A549 (cell line): ENCODE measurements around the gene CFB. TPM values are rescaled to one million over a fixed set of nuclear protein-coding genes. Genes with fewer than 3 reads are reported as not detected.

Experiments used
- ATAC-seq, 2 experiments: fragments of 200-7000 bp in 1 of 2; fragments of >200 bp in 1 of 2; cut with Nextera tagmentation in 1 of 2; cut with Tn5 transposase in 1 of 2; 3 replicates each; pipeline versions ENCODE4 v1.8.0 to v1.9.1; 2018 to 2020; ENCODE audit warnings: mild to moderate bottlenecking in 1 of 2, moderate library complexity in 1 of 2
- CTCF ChIA-PET: fragments of 300-600 bp; sonication (Branson Sonifier 250); formaldehyde crosslinking; extraction: SDS; loops from one replicate; lab custom pipeline; 2021; ENCODE audit warnings: antibody characterized with exemption, inconsistent platforms; lab: Yijun Ruan, JAX
- POLR2A ChIA-PET: fragments of 350-600 bp; formaldehyde crosslinking; extraction: SDS; loops from one replicate; lab custom pipeline; 2021; ENCODE audit warnings: antibody characterized with exemption, inconsistent platforms; lab: Yijun Ruan, JAX
- DNase-seq, 2 experiments: peaks; one replicate each; pipeline versions ENCODE4 v3.0.0 to v3.0.0-alpha.2; 2011 to 2016; ENCODE audit warnings: low read depth in 1 of 2, low spot score in 1 of 2
- FAIRE-seq: peaks from 2 replicates; lab custom pipeline; 2011; peaks lifted over from hg19 to GRCh38; lab: Jason Lieb, UNC
- H3K27ac ChIP-seq, 2 experiments: fragments of >200 bp; sonication (Bioruptor Twin); formaldehyde crosslinking; 3 replicates each; pipeline ENCODE4 v1.5.1; 2016 to 2017
- H3K4me1 ChIP-seq: fragments of >200 bp; sonication (Bioruptor Twin); formaldehyde crosslinking; 3 replicates; pipeline ENCODE4 v1.6.1; 2016
- H3K4me2 ChIP-seq: fragments of >200 bp; sonication (Bioruptor Twin); formaldehyde crosslinking; 3 replicates; pipeline ENCODE4 v1.6.1; 2016
- H3K4me3 ChIP-seq: fragments of >200 bp; sonication (Bioruptor Twin); formaldehyde crosslinking; 3 replicates; pipeline ENCODE4 v1.5.1; 2016
- H3K9me3 ChIP-seq: fragments of >200 bp; sonication (Bioruptor Twin); formaldehyde crosslinking; 3 replicates; pipeline ENCODE4 v1.6.1; 2016
- FOSL2 ChIP-seq, 2 experiments: fragments of 450-650 bp in 1 of 2; fragments of >200 bp in 1 of 2; sonication (Bioruptor Twin) in 1 of 2; formaldehyde crosslinking; IDR thresholded peaks; 2 replicates each; pipeline versions ENCODE4 v1.5.0 to v1.6.1; 2016 to 2020; ENCODE audit warnings: mild to moderate bottlenecking in 1 of 2, moderate library complexity in 1 of 2
- GATA3 ChIP-seq: IDR thresholded peaks from 2 replicates; pipeline ENCODE4 v1.6.1; 2012; ENCODE audit warnings: borderline replicate concordance
- HDAC2 ChIP-seq: fragments of 200-600 bp; sonication (generic); IDR thresholded peaks from 2 replicates; pipeline ENCODE4 v1.6.1; 2016
- JUN ChIP-seq, 2 experiments: fragments of >200 bp; sonication (Bioruptor Twin); formaldehyde crosslinking; IDR thresholded peaks; 2 replicates in 1 of 2; 3 replicates in 1 of 2; pipeline ENCODE4 v1.6.1; 2016 to 2017
- JUNB ChIP-seq: fragments of >200 bp; sonication (Bioruptor Twin); formaldehyde crosslinking; IDR thresholded peaks from 2 replicates; pipeline ENCODE4 v1.6.1; 2016
- KDM5A ChIP-seq: fragments of 200-600 bp; sonication (generic); IDR thresholded peaks from 2 replicates; pipeline ENCODE4 v1.6.1; 2016; ENCODE audit warnings: antibody characterized with exemption, mild to moderate bottlenecking
- PHF8 ChIP-seq: fragments of 200-600 bp; sonication (generic); IDR thresholded peaks from 2 replicates; pipeline ENCODE4 v1.6.1; 2016; ENCODE audit warnings: low read depth, mild to moderate bottlenecking, antibody characterized with exemption, moderate library complexity, borderline replicate concordance
- POLR2A ChIP-seq: IDR thresholded peaks from 2 replicates; pipeline ENCODE4 v1.6.1; 2012; ENCODE audit warnings: mild to moderate bottlenecking, low read length
- RFX5 ChIP-seq: fragments of 450-650 bp; IDR thresholded peaks from 2 replicates; pipeline ENCODE4 v1.7.1; 2014; ENCODE audit warnings: antibody characterized with exemption, mild to moderate bottlenecking, moderate library complexity
- TFCP2L1 ChIP-seq: fragments of 250-450 bp; sonication (Bioruptor Pico); IDR thresholded peaks from 2 replicates; pipeline ENCODE4 v1.5.0; 2021; ENCODE audit warnings: mild to moderate bottlenecking
- WGBS: methylation state at CpG from one replicate; pipeline ENCODE4 v1.1.6; 2017; ENCODE audit errors: missing lambda C conversion rate; 5-methylcytosine and 5-hydroxymethylcytosine counted together
- polyA plus RNA-seq, 4 experiments: library from polyadenylated mRNA; depleted of rRNA in 3 of 4; stranded (reverse); fragments of >200 nt; fragmentation: RNase III in 1 of 4; extraction: RNeasy Plus Mini Kit Qiagen cat#74134 plus additional on column Dnase treatment in 1 of 4; gene quantifications; 2 replicates in 3 of 4; 3 replicates in 1 of 4; pipeline ENCODE4 v1.2.3, GENCODE V29; 2011 to 2017
- TF ChIP-seq, protein P1 (sequence below): fragments of 450-650 bp; IDR thresholded peaks from 2 replicates; pipeline ENCODE4 v1.6.1; 2014; ENCODE audit warnings: antibody characterized with exemption
- TF ChIP-seq, protein P2 (sequence below): IDR thresholded peaks from 2 replicates; pipeline ENCODE4 v1.6.1; 2012
- TF ChIP-seq, protein P3 (sequence below): IDR thresholded peaks from 2 replicates; pipeline ENCODE4 v1.6.1; 2012
- TF ChIP-seq, protein P4 (sequence below): fragments of 150-350 bp; IDR thresholded peaks from 2 replicates; pipeline ENCODE4 v1.6.1; 2014; ENCODE audit warnings: low read depth, mild to moderate bottlenecking, low read length
- TF ChIP-seq, protein P5 (sequence below): fragments of >200 bp; sonication (Bioruptor Twin); formaldehyde crosslinking; IDR thresholded peaks from 3 replicates; pipeline ENCODE4 v1.5.1; 2016
- TF ChIP-seq, protein P6 (sequence below): IDR thresholded peaks from 2 replicates; pipeline ENCODE4 v1.6.1; 2012; ENCODE audit warnings: low read depth, borderline replicate concordance
- TF ChIP-seq, protein P7 (sequence below): fragments of >200 bp; sonication (Bioruptor Twin); formaldehyde crosslinking; IDR thresholded peaks from 3 replicates; pipeline ENCODE4 v1.6.1; 2016

The CFB gene
- polyA plus RNA-seq, 2 of the 4 experiments (the other 2 are of a cell fraction) = 4.4 to 5.6 TPM

DNA sequence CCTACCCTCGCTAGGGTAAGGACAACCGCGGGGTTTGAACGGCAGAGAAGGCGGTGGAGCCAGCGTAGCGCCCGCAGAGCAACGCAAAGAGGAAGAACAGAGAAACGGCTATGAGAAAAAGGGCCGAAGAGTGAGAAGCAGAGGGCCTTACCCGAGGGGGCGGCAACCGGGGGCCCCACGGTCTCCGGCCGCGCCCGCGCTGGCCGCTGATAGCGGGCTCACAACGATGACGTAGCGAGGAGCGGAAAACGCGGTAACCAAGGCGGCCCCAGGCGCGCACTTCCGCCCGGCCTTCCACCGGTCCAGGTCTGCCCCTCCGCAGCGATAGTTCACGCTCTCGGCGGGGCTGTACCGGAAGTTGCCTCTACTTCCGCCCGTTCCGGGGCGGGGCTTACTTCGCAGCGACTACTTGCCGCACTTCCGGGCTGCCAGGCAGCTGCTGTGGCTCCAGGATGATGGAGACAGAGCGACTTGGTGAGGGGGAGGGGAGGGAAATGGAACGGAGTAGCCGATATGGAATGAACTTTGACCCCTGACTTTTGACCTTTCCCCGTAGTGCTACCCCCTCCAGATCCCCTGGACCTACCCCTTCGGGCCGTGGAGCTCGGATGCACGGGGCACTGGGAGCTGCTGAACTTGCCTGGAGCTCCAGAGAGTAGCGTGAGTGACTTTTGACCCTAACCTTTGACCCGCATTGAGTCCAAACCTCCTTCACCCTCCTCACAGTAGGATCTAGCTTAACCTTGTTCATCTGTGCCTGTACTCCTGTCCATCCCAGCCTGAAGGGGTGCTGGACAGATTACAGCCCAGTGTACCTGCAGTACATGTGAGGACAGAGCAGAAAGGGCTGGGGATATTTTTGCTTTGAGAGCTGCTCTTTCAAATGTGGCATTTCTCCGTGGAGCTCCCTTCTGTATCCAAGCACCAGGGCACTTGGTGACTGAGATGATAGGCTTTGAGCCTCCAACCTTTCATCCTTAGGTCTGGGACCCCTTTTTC, 13.1 kb downstream of the CFB start, which contains the start of the genes NELFE and SKIC2:
Gene NELFE (minus strand): TSS at position 231 of the 999 bp plus-strand sequence. CDS start 525 bp downstream, outside the sequence.
Gene SKIC2 (plus strand): TSS at position 435 of the 999 bp plus-strand sequence. CDS start 18 bp downstream, at position 453.
- Histone ChIP-seq H3K9me3 (no peaks in the 10 kb centered on the region), H3K4me1 (peaks cover 13% of the 10 kb centered on the region; the same call in 2 of the 3 replicates), H3K4me2 (peak within 1 kb of the TSS; percentile 90), H3K27ac (peak within 1 kb of the TSS; percentile 91 to 93), H3K4me3 (peak within 1 kb of the TSS; percentile 94)
- ATAC-seq (peak; percentile 99 to 100), FAIRE-seq (no peak), DNase-seq (peak; percentile 96 to 98)
- CTCF ChIA-PET = interaction anchor here (0.9 to 1.2 kb wide), 2 partner anchors 13 to 278 kb away, joined by 3 read pairs; partner anchors contain the start of gene DXO
- TF ChIP-seq PHF8 (peak; percentile 67), RFX5 (no peak), KDM5A (peak; percentile 14; the same call in 1 of the 2 replicates), HDAC2 (no peak), JUNB (no peak), JUN (IDR thresholded peaks at IDR 0.05) (peak; percentile 78 to 82; a peak in 3 of 5 replicates), POLR2A (peak; percentile 53), TFCP2L1 (CRISPR knock-in tag) (no peak), FOSL2 (IDR thresholded peaks at IDR 0.05) (no peak), FOSL2 (CRISPR knock-in tag; IDR thresholded peaks at IDR 0.05) (no peak), GATA3 (0 out of 2 replicates have a peak, but pooled peaks have one; percentile 10)
- TF ChIP-seq, protein P1, sequence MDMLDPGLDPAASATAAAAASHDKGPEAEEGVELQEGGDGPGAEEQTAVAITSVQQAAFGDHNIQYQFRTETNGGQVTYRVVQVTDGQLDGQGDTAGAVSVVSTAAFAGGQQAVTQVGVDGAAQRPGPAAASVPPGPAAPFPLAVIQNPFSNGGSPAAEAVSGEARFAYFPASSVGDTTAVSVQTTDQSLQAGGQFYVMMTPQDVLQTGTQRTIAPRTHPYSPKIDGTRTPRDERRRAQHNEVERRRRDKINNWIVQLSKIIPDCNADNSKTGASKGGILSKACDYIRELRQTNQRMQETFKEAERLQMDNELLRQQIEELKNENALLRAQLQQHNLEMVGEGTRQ = no peak
- TF ChIP-seq, protein P2, sequence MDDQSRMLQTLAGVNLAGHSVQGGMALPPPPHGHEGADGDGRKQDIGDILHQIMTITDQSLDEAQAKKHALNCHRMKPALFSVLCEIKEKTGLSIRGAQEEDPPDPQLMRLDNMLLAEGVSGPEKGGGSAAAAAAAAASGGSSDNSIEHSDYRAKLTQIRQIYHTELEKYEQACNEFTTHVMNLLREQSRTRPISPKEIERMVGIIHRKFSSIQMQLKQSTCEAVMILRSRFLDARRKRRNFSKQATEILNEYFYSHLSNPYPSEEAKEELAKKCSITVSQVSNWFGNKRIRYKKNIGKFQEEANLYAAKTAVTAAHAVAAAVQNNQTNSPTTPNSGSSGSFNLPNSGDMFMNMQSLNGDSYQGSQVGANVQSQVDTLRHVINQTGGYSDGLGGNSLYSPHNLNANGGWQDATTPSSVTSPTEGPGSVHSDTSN = peak; percentile 38; the same call in 1 of the 2 replicates
- TF ChIP-seq, protein P3, sequence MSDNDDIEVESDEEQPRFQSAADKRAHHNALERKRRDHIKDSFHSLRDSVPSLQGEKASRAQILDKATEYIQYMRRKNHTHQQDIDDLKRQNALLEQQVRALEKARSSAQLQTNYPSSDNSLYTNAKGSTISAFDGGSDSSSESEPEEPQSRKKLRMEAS = peak; percentile 74
- TF ChIP-seq, protein P4, sequence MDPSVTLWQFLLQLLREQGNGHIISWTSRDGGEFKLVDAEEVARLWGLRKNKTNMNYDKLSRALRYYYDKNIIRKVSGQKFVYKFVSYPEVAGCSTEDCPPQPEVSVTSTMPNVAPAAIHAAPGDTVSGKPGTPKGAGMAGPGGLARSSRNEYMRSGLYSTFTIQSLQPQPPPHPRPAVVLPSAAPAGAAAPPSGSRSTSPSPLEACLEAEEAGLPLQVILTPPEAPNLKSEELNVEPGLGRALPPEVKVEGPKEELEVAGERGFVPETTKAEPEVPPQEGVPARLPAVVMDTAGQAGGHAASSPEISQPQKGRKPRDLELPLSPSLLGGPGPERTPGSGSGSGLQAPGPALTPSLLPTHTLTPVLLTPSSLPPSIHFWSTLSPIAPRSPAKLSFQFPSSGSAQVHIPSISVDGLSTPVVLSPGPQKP = peak; percentile 65; the same call in 1 of the 2 replicates
- TF ChIP-seq, protein P5, sequence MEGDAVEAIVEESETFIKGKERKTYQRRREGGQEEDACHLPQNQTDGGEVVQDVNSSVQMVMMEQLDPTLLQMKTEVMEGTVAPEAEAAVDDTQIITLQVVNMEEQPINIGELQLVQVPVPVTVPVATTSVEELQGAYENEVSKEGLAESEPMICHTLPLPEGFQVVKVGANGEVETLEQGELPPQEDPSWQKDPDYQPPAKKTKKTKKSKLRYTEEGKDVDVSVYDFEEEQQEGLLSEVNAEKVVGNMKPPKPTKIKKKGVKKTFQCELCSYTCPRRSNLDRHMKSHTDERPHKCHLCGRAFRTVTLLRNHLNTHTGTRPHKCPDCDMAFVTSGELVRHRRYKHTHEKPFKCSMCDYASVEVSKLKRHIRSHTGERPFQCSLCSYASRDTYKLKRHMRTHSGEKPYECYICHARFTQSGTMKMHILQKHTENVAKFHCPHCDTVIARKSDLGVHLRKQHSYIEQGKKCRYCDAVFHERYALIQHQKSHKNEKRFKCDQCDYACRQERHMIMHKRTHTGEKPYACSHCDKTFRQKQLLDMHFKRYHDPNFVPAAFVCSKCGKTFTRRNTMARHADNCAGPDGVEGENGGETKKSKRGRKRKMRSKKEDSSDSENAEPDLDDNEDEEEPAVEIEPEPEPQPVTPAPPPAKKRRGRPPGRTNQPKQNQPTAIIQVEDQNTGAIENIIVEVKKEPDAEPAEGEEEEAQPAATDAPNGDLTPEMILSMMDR = no peak
- TF ChIP-seq, protein P6, sequence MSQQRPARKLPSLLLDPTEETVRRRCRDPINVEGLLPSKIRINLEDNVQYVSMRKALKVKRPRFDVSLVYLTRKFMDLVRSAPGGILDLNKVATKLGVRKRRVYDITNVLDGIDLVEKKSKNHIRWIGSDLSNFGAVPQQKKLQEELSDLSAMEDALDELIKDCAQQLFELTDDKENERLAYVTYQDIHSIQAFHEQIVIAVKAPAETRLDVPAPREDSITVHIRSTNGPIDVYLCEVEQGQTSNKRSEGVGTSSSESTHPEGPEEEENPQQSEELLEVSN = peak; percentile 71; the same call in 1 of the 2 replicates
- TF ChIP-seq, protein P7, sequence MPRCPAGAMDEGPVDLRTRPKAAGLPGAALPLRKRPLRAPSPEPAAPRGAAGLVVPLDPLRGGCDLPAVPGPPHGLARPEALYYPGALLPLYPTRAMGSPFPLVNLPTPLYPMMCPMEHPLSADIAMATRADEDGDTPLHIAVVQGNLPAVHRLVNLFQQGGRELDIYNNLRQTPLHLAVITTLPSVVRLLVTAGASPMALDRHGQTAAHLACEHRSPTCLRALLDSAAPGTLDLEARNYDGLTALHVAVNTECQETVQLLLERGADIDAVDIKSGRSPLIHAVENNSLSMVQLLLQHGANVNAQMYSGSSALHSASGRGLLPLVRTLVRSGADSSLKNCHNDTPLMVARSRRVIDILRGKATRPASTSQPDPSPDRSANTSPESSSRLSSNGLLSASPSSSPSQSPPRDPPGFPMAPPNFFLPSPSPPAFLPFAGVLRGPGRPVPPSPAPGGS = 0 out of 3 replicates have a peak, but pooled peaks have one; percentile 29
- POLR2A ChIA-PET = interaction anchor here (0.6 to 2.3 kb wide), 3 partner anchors 11 to 61 kb away, joined by 3 to 13 read pairs (median 3); partner anchors contain the start of gene DXO
- under 1% methylated on average over 43 of the region's 59 CpGs for WGBS
